HG03354 (cell line): ENCODE measurements around the gene ERN2.

ENCODE experiments used
- ATAC-seq: cut with Tn5 transposase; IDR thresholded peaks from one replicate; pipeline ENCODE4 v1.9.1; 2021; ENCODE audit warnings: mild to moderate bottlenecking; ENCODE audit not compliant: unreplicated experiment, poor library complexity, severe bottlenecking

Gene ERN2

DNA sequence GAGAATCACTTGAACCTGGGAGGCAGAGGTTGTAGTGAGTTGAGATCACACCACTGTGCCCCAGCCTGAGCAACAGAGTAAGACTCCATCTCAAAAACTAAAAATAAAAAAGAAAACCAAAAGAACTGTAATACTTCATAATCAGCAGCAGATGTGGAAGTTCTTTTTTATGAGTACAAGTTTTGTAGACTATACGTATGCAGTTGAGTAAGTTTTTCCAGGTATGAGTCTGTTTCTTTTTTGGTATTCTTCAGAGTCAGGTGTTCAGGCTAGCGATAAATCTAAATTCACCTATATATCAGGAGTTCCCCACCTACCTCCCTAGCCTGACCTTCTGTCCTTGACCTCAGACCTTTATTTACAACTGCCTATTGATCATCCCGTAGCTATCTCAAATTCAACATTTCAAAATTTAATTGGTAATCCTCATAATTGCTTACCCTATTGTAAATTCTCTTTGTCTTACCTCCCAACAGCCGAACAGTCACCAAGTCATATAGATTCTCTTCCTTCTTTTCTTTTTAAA is 61.0 kb downstream of the ERN2 start:
- no peak for ATAC-seq

DNA sequence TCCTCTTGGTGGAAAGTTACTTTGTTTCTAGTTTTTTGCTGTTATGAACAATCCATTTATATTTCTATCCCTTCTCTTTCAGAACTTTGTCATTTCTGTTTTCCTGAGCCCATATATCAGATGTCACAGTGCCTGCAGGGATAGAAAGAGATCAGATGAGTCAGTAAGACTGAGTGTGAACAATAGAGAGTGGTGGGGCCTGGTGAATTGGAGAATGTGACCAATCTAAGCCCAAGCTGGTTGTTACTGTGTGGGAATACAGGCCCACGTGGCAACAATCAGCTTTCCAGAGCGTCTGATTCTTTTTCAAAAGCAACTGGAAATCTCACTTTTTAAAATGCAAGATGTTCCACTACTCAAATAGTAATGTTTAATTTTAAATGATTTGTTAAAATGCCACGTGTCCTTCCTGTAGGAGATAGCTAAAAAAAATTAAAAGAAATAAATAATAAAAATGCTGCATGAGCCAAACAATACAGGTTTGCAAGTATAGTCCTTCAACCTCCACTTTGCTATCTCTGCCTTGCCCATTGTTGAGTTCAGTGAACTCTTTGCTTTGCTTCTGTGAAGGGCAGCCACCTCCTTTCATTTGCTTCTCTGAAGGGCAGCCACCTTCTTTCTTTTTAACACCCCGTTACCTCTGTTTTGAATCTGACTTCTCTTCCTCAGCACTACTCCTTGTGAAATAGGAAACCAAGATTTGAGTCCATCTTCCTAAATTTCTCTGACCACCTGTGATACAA is 62.2 kb downstream of the ERN2 start:
- no peak for ATAC-seq

DNA sequence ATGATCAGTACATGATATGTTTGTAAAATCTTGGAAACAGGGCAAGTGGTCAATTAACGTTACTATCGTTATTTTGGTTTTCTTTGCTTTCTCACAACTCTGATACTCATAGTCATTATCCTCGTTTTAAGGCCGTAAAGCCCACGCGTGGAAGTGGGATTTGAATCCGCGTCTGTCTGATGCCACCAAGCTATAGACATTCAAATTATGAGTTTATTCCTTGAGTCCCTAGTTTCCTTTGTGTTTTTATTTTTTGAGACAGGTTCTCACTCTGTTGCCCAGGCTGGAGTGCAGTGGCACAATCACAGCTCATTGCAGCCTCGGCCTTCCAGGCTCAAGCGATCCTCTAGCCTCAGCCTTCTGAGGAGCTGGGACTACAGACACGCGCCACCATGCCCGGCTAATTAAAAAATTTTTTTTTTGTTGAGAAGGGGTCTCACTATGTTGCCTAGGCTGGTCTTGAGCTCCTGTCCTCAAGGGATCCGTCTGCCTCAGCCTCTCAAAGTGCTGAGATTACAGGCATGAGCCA is 70.7 kb downstream of the ERN2 start:
- no peak for ATAC-seq

DNA sequence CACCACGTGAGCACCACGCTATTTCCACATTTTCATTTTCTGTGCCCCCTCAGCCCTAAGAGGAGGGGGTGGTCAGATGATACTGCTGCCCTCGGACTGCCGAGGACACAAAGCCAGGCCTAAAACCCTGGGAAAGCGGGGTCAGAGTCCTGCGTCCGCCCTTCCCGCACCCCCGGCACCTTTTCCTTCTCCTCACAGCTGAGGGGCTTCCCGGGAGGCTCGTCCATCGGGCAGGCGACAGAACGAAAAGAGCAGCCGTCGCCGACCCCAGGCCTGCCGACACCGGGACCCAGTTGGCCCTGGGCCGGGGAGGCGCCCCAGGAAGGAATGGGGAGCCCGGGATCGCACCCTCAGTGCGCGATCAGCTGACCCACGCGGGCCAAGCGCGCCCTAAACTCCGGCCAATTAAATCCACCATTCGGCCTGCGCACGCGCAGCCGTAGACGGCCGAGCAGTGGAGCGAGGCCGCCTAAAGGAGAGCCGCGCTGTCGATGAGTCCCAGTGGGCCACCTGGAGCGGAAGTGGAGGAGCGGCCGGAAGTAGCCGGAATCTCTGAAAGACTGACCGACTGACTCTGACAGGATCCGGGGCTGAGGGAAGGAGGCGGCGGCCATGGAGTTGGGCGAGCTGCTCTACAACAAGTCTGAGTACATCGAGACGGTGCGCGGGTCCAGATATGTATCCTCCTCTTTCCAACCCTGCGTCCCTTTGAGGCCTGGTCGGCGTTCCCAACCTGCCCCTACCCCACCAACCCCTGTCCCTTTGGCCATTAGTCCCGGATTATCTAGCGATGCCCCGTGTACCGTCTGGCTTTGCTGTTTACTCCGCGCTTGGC is 71.9 kb downstream of the ERN2 start, which contains the start of the genes DCTN5 and PALB2:
DCTN5 (plus strand) TSS at position 536 of the 835 bp plus-strand sequence; CDS start at position 613, 77 bp downstream.
PALB2 (minus strand) TSS at position 380 of the 835 bp plus-strand sequence; CDS start at position 227, 153 bp downstream.
- ATAC-seq, result peak; percentile 96

DNA sequence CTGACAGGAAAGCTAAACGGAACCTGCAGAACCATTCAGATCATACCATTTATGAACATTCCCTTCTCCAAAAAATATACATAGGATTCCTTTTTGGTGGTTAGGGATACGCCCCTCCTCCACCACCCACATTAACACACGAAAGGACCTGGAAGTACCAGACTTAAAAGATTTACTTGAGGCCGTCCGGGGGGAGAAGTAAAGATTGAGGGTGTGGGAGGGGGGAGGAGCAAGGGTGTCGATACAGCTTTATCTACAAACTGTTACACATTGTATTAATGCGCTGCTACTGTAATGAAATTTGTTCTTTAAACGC is 72.4 kb downstream of the ERN2 start:
- ATAC-seq, result peak; percentile 19
